ENCODE measurements around the gene CYCS.
A peak's percentile ranks its signal among the peaks of the same experiment; 100 is the strongest.

DNA sequence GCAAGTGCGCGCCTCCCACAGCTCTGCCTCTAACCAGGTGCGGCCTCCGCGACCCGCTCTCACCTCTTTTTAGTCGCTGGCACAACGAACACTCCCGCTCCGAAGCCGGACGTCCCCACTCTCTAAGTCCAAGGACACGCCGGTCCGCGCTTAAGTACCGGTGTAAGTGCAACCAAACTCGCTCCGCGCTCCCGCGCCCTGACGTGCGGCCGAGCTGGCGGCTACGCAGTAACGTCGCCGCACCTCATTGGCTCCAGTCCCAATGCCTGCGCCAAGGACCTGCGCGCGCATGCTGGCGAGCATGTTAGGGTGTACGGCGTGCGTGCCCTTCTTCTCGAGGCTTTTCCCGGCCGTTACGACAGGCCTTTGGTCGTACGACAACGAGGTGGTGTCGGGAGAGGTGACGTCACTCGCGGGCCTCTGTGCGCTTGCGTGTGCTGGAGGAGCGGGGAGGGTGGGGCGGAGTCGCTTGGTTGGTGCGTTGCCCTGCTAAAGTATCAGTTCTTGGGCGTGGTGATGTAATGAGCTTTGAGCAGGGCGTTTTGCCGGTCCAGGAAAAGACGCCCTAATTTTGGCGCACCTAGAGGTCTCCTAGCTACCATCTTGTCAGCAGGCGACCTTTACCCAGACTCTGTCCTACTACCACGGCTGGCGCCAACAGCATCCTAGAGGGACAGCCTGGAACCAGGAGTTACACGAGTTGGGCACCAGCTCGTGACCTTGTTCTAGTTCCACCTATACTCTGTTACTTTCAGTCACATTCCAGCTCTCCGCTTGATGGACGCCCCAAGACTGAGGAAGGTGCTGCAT, at the start of gene CYCS:
- TF ChIP-seq TAF1 (IDR thresholded peaks at IDR 0.05; ENCODE audit: low read depth), result peak; percentile 94
- TF ChIP-seq MAX (IDR thresholded peaks at IDR 0.05), result peak; percentile 99
- TF ChIP-seq, protein P1, sequence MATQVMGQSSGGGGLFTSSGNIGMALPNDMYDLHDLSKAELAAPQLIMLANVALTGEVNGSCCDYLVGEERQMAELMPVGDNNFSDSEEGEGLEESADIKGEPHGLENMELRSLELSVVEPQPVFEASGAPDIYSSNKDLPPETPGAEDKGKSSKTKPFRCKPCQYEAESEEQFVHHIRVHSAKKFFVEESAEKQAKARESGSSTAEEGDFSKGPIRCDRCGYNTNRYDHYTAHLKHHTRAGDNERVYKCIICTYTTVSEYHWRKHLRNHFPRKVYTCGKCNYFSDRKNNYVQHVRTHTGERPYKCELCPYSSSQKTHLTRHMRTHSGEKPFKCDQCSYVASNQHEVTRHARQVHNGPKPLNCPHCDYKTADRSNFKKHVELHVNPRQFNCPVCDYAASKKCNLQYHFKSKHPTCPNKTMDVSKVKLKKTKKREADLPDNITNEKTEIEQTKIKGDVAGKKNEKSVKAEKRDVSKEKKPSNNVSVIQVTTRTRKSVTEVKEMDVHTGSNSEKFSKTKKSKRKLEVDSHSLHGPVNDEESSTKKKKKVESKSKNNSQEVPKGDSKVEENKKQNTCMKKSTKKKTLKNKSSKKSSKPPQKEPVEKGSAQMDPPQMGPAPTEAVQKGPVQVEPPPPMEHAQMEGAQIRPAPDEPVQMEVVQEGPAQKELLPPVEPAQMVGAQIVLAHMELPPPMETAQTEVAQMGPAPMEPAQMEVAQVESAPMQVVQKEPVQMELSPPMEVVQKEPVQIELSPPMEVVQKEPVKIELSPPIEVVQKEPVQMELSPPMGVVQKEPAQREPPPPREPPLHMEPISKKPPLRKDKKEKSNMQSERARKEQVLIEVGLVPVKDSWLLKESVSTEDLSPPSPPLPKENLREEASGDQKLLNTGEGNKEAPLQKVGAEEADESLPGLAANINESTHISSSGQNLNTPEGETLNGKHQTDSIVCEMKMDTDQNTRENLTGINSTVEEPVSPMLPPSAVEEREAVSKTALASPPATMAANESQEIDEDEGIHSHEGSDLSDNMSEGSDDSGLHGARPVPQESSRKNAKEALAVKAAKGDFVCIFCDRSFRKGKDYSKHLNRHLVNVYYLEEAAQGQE (IDR thresholded peaks at IDR 0.05; ENCODE audit: low read depth), result no peak
- TF ChIP-seq YY1 (IDR thresholded peaks at IDR 0.05; ENCODE audit: low read depth), result peak; percentile 50
- no peak; the same call in 1 of the 2 replicates for TF ChIP-seq EP300 (IDR thresholded peaks at IDR 0.05; ENCODE audit: borderline replicate concordance)

All from Ishikawa (cell line).